Caco-2 (cell line): ENCODE measurements around the gene OIP5. TPM values are rescaled to one million over a fixed set of nuclear protein-coding genes. Genes with fewer than 3 reads are reported as not detected.
A peak's percentile ranks its signal among the peaks of the same experiment; 100 is the strongest.
"Not testable (repeated sequence)": the region's sequence is repeated elsewhere in the genome, so short reads cannot be mapped to it uniquely, and the experiment has no call there.

ENCODE experiments used
- BruUV-seq: library from RNA; stranded (reverse); fragments of 400-500 nt; replicated peaks from 2 replicates; lab custom pipeline; 2021; lab: Mats Ljungman, UMichigan
- CTCF ChIA-PET: fragments of 300-600 bp; sonication (Branson Sonifier 250); formaldehyde crosslinking; loops from one replicate; lab custom pipeline; 2022; ENCODE audit warnings: antibody characterized with exemption; lab: Charles Lee
- POLR2A ChIA-PET: fragments of 300-600 bp; sonication (Branson Sonifier 250); formaldehyde crosslinking; loops from one replicate; lab custom pipeline; 2022; ENCODE audit warnings: antibody characterized with exemption; lab: Charles Lee
- DNase-seq, 2 experiments: peaks; one replicate each; pipeline versions ENCODE4 v3.0.0 to v3.0.0-alpha.2; 2020 to 2022
- H3K27me3 ChIP-seq: replicated peaks from 2 replicates; pipeline ENCODE4 v1.6.0; 2011; ENCODE audit warnings: low read length; ENCODE audit not compliant: control insufficient read depth, insufficient read depth
- H3K36me3 ChIP-seq: 2 replicates; pipeline ENCODE4 v1.5.1; 2011; ENCODE audit warnings: low read length; ENCODE audit not compliant: control insufficient read depth, insufficient read depth
- H3K4me1 ChIP-seq: fragments of 250-450 bp; sonication (Bioruptor Pico); 2 replicates; pipeline ENCODE4 v1.5.1; 2020; ENCODE audit warnings: mild to moderate bottlenecking
- H3K4me3 ChIP-seq: 2 replicates; pipeline ENCODE4 v1.5.1; 2011; ENCODE audit warnings: low read depth, mild to moderate bottlenecking, control low read depth, low read length
- H3K9me3 ChIP-seq: fragments of 250-450 bp; sonication (Bioruptor Pico); 2 replicates; pipeline ENCODE4 v1.5.1; 2020; ENCODE audit warnings: mild to moderate bottlenecking, moderate library complexity
- H3K27ac Mint-ChIP-seq: one replicate; pipeline ENCODE4 v1.8.0; 2022; ENCODE audit warnings: mixed read lengths; ENCODE audit not compliant: unreplicated experiment
- H3K27me3 Mint-ChIP-seq: one replicate; pipeline ENCODE4 v1.8.0; 2022; ENCODE audit warnings: mixed read lengths; ENCODE audit not compliant: insufficient read depth, unreplicated experiment
- H3K36me3 Mint-ChIP-seq: one replicate; pipeline ENCODE4 v1.8.0; 2022; ENCODE audit warnings: mild to moderate bottlenecking, mixed read lengths; ENCODE audit not compliant: insufficient read depth, unreplicated experiment
- H3K4me1 Mint-ChIP-seq: one replicate; pipeline ENCODE4 v1.8.0; 2022; ENCODE audit warnings: low read depth, mixed read lengths; ENCODE audit not compliant: unreplicated experiment
- H3K4me3 Mint-ChIP-seq: one replicate; pipeline ENCODE4 v1.8.0; 2022; ENCODE audit warnings: mild to moderate bottlenecking, moderate library complexity, mixed read lengths; ENCODE audit not compliant: unreplicated experiment
- H3K9me3 Mint-ChIP-seq: one replicate; pipeline ENCODE4 v1.8.0; 2022; ENCODE audit warnings: mixed read lengths; ENCODE audit not compliant: unreplicated experiment
- intact Hi-C: fragments of 100-400 bp; cut with micrococcal nuclease; formaldehyde crosslinking; loops from one replicate; pipeline ENCODE4 v1.10.0; 2022; ENCODE audit not compliant: unreplicated experiment
- total RNA-seq: library from RNA; stranded (reverse); gene quantifications from 2 replicates; pipeline ENCODE4 v1.2.3, GENCODE V29; 2022
- TF ChIP-seq, protein P1 (sequence below), 2 experiments: fragments of 200-600 bp in 1 of 2; IDR thresholded peaks; 1 replicate in 1 of 2; 2 replicates in 1 of 2; pipeline versions ENCODE4 v1.5.1 to v1.8.0; 2011 to 2022; ENCODE audit warnings: antibody characterized with exemption in 1 of 2, control low read depth in 1 of 2, inconsistent platforms in 1 of 2, low read depth in 1 of 2, low read length in 1 of 2, mild to moderate bottlenecking in 1 of 2, moderate library complexity in 1 of 2; ENCODE audit not compliant: insufficient read depth in 1 of 2, severe bottlenecking in 1 of 2, unreplicated experiment in 1 of 2

OIP5 gene
- total RNA-seq, 1 experiment from 2014 or later: 26.4 TPM

DNA sequence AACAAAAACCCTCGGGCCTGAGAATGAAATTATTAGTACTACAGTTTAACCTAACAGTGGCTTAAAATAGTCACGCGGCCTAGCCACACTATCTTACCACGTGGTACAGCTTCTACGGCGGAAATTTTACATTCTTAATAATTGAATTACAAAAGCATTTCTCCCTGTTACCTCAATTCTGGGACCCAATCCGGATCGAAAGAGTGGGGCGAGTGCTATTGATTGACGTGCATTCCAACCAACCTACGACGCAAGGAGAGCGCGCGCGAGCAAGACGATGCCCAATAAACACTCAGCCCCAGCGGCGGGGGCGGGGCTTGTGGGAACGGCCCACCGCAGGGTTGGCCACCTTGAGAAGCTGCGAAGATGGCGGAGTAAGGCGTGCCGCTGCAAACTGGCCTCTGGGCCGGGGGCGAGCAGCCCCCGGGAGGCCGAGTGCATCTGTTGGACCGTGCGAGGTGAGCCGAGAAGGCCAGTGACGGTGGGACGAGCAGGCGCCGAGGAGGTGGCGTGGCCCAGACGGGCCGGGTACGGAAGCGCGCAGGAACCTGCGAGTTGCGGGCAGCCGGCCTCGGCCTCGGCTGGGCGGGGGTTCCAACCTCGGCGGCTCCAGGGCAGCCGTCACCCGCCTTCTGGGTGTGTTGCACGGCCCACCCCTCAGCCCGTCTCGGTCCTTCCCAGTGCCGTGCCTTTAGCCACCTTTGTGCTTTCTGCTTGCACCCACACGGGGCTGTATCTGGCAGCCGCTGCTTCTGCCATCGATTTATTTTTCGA is 48.6 kb downstream of the OIP5 start:
- Histone ChIP-seq H3K36me3 (no peaks in the 10 kb centered on the region; the same call in 1 of the 2 replicates), H3K9me3 (no peaks in the 10 kb centered on the region), H3K27me3 (no peaks in the 10 kb centered on the region), H3K4me1 (peaks cover 11% of the 10 kb centered on the region; the same call in 1 of the 2 replicates), H3K4me3 (peak overlapping the region; percentile 81)
- Mint-ChIP-seq H3K4me3 (peak overlapping the region; percentile 95), H3K27ac (peak overlapping the region; percentile 97), H3K27me3 (no peaks in the 10 kb centered on the region), H3K9me3 (no peaks in the 10 kb centered on the region), H3K36me3 (peaks cover 78% of the 10 kb centered on the region), H3K4me1 (peaks cover 14% of the 10 kb centered on the region)
- ChIA-PET CTCF (no interaction called here), POLR2A (interaction anchor here (0.6 to 1.5 kb wide), 5 partner anchors 10 to 589 kb away, joined by 3 to 10 read pairs (median 7); partner anchors contain the start of genes CHP1, EXD1, NUSAP1 and OIP5)
- DNase-seq: peak; percentile 98
- BruUV-seq: no TSS peak
- TF ChIP-seq, protein P1, sequence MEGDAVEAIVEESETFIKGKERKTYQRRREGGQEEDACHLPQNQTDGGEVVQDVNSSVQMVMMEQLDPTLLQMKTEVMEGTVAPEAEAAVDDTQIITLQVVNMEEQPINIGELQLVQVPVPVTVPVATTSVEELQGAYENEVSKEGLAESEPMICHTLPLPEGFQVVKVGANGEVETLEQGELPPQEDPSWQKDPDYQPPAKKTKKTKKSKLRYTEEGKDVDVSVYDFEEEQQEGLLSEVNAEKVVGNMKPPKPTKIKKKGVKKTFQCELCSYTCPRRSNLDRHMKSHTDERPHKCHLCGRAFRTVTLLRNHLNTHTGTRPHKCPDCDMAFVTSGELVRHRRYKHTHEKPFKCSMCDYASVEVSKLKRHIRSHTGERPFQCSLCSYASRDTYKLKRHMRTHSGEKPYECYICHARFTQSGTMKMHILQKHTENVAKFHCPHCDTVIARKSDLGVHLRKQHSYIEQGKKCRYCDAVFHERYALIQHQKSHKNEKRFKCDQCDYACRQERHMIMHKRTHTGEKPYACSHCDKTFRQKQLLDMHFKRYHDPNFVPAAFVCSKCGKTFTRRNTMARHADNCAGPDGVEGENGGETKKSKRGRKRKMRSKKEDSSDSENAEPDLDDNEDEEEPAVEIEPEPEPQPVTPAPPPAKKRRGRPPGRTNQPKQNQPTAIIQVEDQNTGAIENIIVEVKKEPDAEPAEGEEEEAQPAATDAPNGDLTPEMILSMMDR (IDR thresholded peaks at IDR 0.05; ENCODE audit: insufficient read depth in 1 of 2, low read depth in 1 of 2, low read length in 1 of 2, severe bottlenecking in 1 of 2, unreplicated experiment in 1 of 2): no peak
- intact Hi-C loops: loop anchor here (2.0 kb wide), 2 partner anchors 49 to 53 kb away; partner anchors contain the start of genes CHP1, EXD1, NUSAP1 and OIP5

DNA sequence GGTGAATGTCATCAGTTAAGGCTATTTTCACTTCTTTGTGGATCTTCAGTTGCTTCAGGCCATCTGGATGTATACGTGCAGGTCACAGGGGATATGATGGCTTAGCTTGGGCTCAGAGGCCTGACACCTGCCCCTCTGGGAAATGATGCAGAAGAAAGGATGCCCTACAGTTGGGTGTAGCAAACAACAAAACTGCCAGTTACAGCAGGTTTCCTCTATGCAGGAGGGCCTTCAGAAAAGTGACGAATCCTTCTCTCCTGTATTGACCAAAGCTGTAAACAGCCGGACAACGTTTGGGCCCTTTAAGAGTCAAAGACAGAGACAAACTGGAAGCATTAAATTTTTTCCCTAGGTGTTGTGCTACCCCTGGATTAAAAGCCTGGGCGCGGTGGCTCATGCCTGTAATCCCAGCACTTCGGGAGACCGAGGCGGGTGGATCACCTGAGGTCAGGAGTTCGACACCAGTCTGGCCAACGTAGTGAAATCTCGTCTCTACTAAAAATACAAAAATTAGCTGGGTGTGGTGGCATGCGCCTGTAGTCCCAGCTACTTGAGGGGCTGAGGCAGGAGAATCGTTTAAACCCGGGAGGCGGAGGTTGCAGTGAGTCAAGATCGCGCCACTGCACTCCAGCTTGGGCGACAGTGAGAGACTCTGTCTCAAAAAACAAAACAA is 49.3 kb downstream of the OIP5 start:
- peak overlapping the region; percentile 97 for H3K27ac Mint-ChIP-seq

DNA sequence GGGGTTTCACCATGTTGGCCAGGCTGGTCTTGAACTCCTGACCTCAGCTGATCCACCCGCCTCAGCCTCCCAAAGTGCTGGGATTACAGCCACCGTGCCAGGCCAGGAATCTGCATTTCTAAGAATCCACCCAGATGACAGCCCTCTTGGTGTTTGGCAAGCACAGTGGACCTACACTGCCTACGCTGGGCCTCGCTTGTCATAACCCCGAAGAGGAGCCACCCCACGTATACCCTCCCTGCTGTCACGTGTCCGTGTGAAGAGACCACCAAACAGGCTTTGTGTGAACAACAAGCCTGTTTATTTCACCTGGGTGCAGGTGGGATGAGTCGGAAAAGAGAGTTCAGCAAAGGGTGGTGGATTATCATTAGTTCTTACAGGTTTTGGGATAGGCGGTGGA is 50.0 kb downstream of the OIP5 start:
- CTCF ChIA-PET, H3K27me3 Mint-ChIP-seq, DNase-seq, H3K9me3 ChIP-seq, H3K36me3 ChIP-seq, H3K4me3 ChIP-seq, BruUV-seq, POLR2A ChIA-PET, H3K27me3 ChIP-seq, H3K9me3 Mint-ChIP-seq: not testable (repeated sequence)
- Mint-ChIP-seq H3K27ac (peak overlapping the region; percentile 97), H3K36me3 (peaks cover 72% of the 10 kb centered on the region), H3K4me1 (peaks cover 14% of the 10 kb centered on the region), H3K4me3 (peak overlapping the region; percentile 95)
- intact Hi-C loops: loop anchor here (2.0 kb wide), 1 partner anchor 52 kb away; the partner anchor contains the start of genes CHP1 and EXD1
- peaks cover 11% of the 10 kb centered on the region; the same call in 1 of the 2 replicates for H3K4me1 ChIP-seq

More for the DNA sequence above, 49.3 kb downstream of the OIP5 start:
- intact Hi-C loops: loop anchor here (2.0 kb wide), 1 partner anchor 52 kb away; the partner anchor contains the start of genes CHP1 and EXD1
- BruUV-seq: TSS peak; percentile 98
- Histone ChIP-seq H3K4me1 (peaks cover 11% of the 10 kb centered on the region; the same call in 1 of the 2 replicates), H3K4me3 (peak overlapping the region; percentile 26)
- peak overlapping the region; percentile 95 for H3K4me3 Mint-ChIP-seq
- DNase-seq, H3K9me3 ChIP-seq, H3K27me3 ChIP-seq, H3K27me3 Mint-ChIP-seq, H3K36me3 ChIP-seq, CTCF ChIA-PET, H3K9me3 Mint-ChIP-seq: not testable (repeated sequence)
- POLR2A ChIA-PET: interaction anchor here (0.7 to 1.5 kb wide), 4 partner anchors 9 to 588 kb away, joined by 3 to 10 read pairs (median 6); partner anchors contain the start of genes CHP1, EXD1, NUSAP1 and OIP5
- peaks cover 14% of the 10 kb centered on the region for H3K4me1 Mint-ChIP-seq
- H3K36me3 Mint-ChIP-seq: peaks cover 75% of the 10 kb centered on the region
